ENCODE results near the gene LIMCH1. TPM values are rescaled to one million over a fixed set of nuclear protein-coding genes. Genes with fewer than 3 reads are reported as not detected.

Gene LIMCH1
- total RNA-seq, 1 experiment from 2014 or later = 19.7 TPM

DNA sequence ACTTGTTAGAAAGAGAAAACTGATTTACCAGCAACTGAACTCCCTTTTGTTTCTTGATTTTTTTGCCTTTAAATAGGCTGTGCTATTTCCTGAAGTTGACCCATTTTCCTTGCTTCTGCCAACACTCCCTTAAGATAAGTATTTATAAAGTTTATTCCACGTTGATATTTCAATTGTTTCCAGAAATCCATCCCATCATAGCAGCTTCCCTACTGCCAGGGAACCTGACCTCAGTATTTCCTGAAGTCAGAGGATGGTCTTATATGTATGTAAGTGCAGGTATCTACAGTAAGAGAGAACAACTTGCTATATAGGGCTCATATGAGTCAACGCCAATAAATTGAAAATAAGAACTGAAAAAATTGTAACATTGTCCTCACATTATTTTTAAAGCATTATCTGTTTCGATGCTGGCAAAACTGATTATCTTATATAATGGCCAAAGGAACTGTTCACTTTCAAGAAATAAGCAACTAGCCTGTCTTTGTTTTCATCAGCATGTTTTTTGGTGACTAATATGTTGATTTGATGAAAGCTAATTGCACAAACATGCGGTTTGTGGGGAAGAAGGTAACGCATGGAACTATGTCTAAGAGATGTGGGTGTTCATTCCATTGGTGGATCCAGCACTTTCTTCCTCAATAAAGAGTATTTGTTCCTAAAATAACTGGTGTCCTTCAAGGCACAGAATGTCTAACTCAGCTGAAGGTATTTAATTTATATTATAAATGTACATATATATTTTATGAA, 4.7 kb downstream of the LIMCH1 start:
- Histone ChIP-seq H3K79me2 (ENCODE audit: low read length) (no peaks in the 10 kb centered on the region), H4K20me1 (ENCODE audit: low read length) (no peaks in the 10 kb centered on the region), H3K27ac (ENCODE audit: low read length) (no peak overlapping the region), H3K4me2 (ENCODE audit: low read length) (no peak overlapping the region), H2AFZ (ENCODE audit: low read length) (no peak overlapping the region), H3K4me1 (ENCODE audit: insufficient read depth, low read length) (peaks cover 22% of the 10 kb centered on the region), H3K4me3 (ENCODE audit: low read length) (no peak overlapping the region), H3K9me3 (ENCODE audit: low read length) (no peaks in the 10 kb centered on the region), H3K9ac (ENCODE audit: low read length) (no peak overlapping the region), H3K27me3 (ENCODE audit: low read length) (no peaks in the 10 kb centered on the region), H3F3A (ENCODE audit: low read length, unreplicated experiment) (peaks cover 6% of the 10 kb centered on the region), H3K9me2 (replicated peaks; ENCODE audit: low read length) (no peaks in the 10 kb centered on the region; the same call in 1 of the 2 replicates), H3K36me3 (ENCODE audit: low read depth, low read length) (no peaks in the 10 kb centered on the region)
- POLR2A ChIA-PET (ENCODE audit: unreplicated experiment) = no interaction called here
- no TSS peak for BruUV-seq (replicated peaks)
- no peak for TF ChIP-seq EZH2phosphoT487 (IDR thresholded peaks at IDR 0.05; ENCODE audit: borderline replicate concordance, low read length)
- no peak for TF ChIP-seq EZH2 (IDR thresholded peaks at IDR 0.05; ENCODE audit: low read length, unreplicated experiment)
- TF ChIP-seq CTCF (conservative IDR thresholded peaks at IDR 0.05; ENCODE audit: low read depth, low read length) = no peak
- DNase-seq (no peak), ATAC-seq (no peak)
- CTCF ChIA-PET = no interaction called here
- intact Hi-C loops (cut with micrococcal nuclease) = no loop called here

- H4K20me1 ChIP-seq (ENCODE audit: low read length) = no peaks in the 10 kb centered on the region
- intact Hi-C loops (cut with micrococcal nuclease) = no loop called here
- no peaks in the 10 kb centered on the region for H3K9me2 ChIP-seq (replicated peaks; ENCODE audit: low read length)
- ATAC-seq (no peak), DNase-seq (no peak)
- no peaks in the 10 kb centered on the region for H3K27me3 ChIP-seq (ENCODE audit: low read length)
- no TSS peak for BruUV-seq (replicated peaks)
- TF ChIP-seq EZH2 (IDR thresholded peaks at IDR 0.05; ENCODE audit: low read length, unreplicated experiment) (no peak), EZH2phosphoT487 (IDR thresholded peaks at IDR 0.05; ENCODE audit: borderline replicate concordance, low read length) (no peak), CTCF (conservative IDR thresholded peaks at IDR 0.05; ENCODE audit: low read depth, low read length) (no peak)
- no peak overlapping the region for H3K9ac ChIP-seq (ENCODE audit: low read length)
- H3K79me2 ChIP-seq (ENCODE audit: low read length) = no peaks in the 10 kb centered on the region
- no peaks in the 10 kb centered on the region for H3K4me1 ChIP-seq (ENCODE audit: insufficient read depth, low read length)
- POLR2A ChIA-PET (ENCODE audit: unreplicated experiment) = no interaction called here
- no peaks in the 10 kb centered on the region for H3F3A ChIP-seq (ENCODE audit: low read length, unreplicated experiment)
- no peak overlapping the region for H3K27ac ChIP-seq (ENCODE audit: low read length)
- H3K4me3 ChIP-seq (ENCODE audit: low read length) = no peak overlapping the region
- H3K9me3 ChIP-seq (ENCODE audit: low read length) = no peaks in the 10 kb centered on the region
- CTCF ChIA-PET = no interaction called here
- H3K4me2 ChIP-seq (ENCODE audit: low read length) = no peak overlapping the region
- no peaks in the 10 kb centered on the region for H3K36me3 ChIP-seq (ENCODE audit: low read depth, low read length)
- H2AFZ ChIP-seq (ENCODE audit: low read length) = no peak overlapping the region
Measured at GRCh38 chr4:41545238-41545637, 7.3 kb downstream of the LIMCH1 start.

DNA sequence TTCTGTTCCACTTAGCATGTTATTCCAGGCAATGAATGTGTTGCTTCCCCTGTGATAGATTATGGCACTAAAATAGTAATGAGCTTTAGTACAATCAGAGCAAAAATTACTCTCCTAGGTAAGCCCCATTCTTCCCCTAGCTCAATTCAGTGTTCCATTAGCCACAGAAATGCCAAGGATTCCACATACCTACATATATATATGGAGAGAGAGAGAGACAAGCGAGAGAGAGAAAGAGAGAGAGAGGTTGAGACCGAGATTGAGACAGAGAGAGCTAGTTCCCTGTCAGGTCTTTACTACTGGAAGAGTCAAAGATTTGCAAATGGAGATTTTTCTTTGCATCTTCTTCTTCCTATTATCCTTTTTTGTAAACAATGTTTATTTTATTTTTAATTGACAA, 8.7 kb downstream of the LIMCH1 start:
- Histone ChIP-seq H3K9me2 (replicated peaks; ENCODE audit: low read length) (no peaks in the 10 kb centered on the region), H3K4me1 (ENCODE audit: insufficient read depth, low read length) (no peaks in the 10 kb centered on the region), H3K9ac (ENCODE audit: low read length) (no peak overlapping the region), H3K9me3 (ENCODE audit: low read length) (no peaks in the 10 kb centered on the region), H2AFZ (ENCODE audit: low read length) (no peak overlapping the region), H3K27ac (ENCODE audit: low read length) (no peak overlapping the region), H3K27me3 (ENCODE audit: low read length) (no peaks in the 10 kb centered on the region), H3K4me2 (ENCODE audit: low read length) (no peak overlapping the region), H4K20me1 (ENCODE audit: low read length) (no peaks in the 10 kb centered on the region), H3K79me2 (ENCODE audit: low read length) (no peaks in the 10 kb centered on the region), H3F3A (ENCODE audit: low read length, unreplicated experiment) (no peaks in the 10 kb centered on the region), H3K36me3 (ENCODE audit: low read depth, low read length) (no peaks in the 10 kb centered on the region), H3K4me3 (ENCODE audit: low read length) (no peak overlapping the region)
- CTCF ChIA-PET = no interaction called here
- no TSS peak for BruUV-seq (replicated peaks)
- POLR2A ChIA-PET (ENCODE audit: unreplicated experiment) = no interaction called here
- intact Hi-C loops (cut with micrococcal nuclease) = no loop called here
- ATAC-seq (no peak), DNase-seq (no peak)
- no peak for TF ChIP-seq CTCF (conservative IDR thresholded peaks at IDR 0.05; ENCODE audit: low read depth, low read length)

All from PC-3 (cell line).